K562 (cell line): ENCODE results near the gene NPC1. TPM values are rescaled to one million over a fixed set of nuclear protein-coding genes. Genes with fewer than 3 reads are reported as not detected.
"Not testable (repeated sequence)": the region's sequence is repeated elsewhere in the genome, so short reads cannot be mapped to it uniquely, and the experiment has no call there.

Source experiments
- ATAC-seq: fragments of 200-7000 bp; cut with Tn5 transposase; 3 replicates; pipeline ENCODE4 v1.9.1; 2020; ENCODE audit warnings: moderate library complexity
- BruUV-seq: library from RNA; stranded (reverse); fragments of 400-500 nt; replicated peaks from 2 replicates; lab custom pipeline; 2021; lab: Mats Ljungman, UMichigan
- CTCF ChIA-PET: fragments of 300-600 bp; formaldehyde crosslinking; extraction: SDS; loops from one replicate; lab custom pipeline; 2021; ENCODE audit warnings: low intra/inter-chr PET ratio; lab: Yijun Ruan, JAX
- POLR2A ChIA-PET: fragments of 300-600, 350-650 bp; sonication (Branson Sonifier 250); formaldehyde crosslinking; extraction: SDS; loops from one replicate; lab custom pipeline; 2021; ENCODE audit warnings: antibody characterized with exemption, inconsistent platforms; lab: Yijun Ruan, JAX
- DNase-seq, 4 experiments: peaks; one replicate each; pipeline versions ENCODE4 v3.0.0 to v3.0.0-alpha.2; 2011 to 2018; ENCODE audit warnings: low spot score in 3 of 4, mixed read lengths in 3 of 4; ENCODE audit errors: extremely low read depth in 1 of 4
- FAIRE-seq: peaks from 2 replicates; lab custom pipeline; 2011; peaks lifted over from hg19 to GRCh38; lab: Jason Lieb, UNC
- H2AFZ ChIP-seq: 2 replicates; pipeline ENCODE4 v1.6.0; 2011; ENCODE audit warnings: low read depth, low read length, control low read depth, inconsistent platforms
- H3K27ac ChIP-seq: fragments of 200-600 bp; 3 replicates; pipeline ENCODE4 v1.8.0; 2011; ENCODE audit warnings: low read depth, mild to moderate bottlenecking, control low read depth, inconsistent platforms, low read length, moderate library complexity, mixed read lengths; ENCODE audit errors: extremely low read depth
- H3K27me3 ChIP-seq, 2 experiments: fragments of 300-600 bp in 1 of 2; 2 replicates in 1 of 2; 3 replicates in 1 of 2; pipeline versions ENCODE4 v1.6.0 to v1.8.0; 2011; ENCODE audit warnings: inconsistent platforms in 2 of 2, low read length in 2 of 2, mild to moderate bottlenecking in 1 of 2, mixed read lengths in 1 of 2, moderate library complexity in 1 of 2; ENCODE audit not compliant: control insufficient read depth in 2 of 2, insufficient read depth in 2 of 2
- H3K36me3 ChIP-seq: fragments of 300-600 bp; 3 replicates; pipeline ENCODE4 v1.8.0; 2011; ENCODE audit warnings: mild to moderate bottlenecking, low read length, inconsistent platforms; ENCODE audit not compliant: control insufficient read depth, insufficient read depth
- H3K4me1 ChIP-seq, 2 experiments: fragments of 200-600 bp in 1 of 2; replicated peaks in 1 of 2; 2 replicates in 1 of 2; 3 replicates in 1 of 2; pipeline versions ENCODE4 v1.5.1 to v1.8.0; 2011; ENCODE audit warnings: inconsistent platforms in 2 of 2, low read length in 2 of 2, mild to moderate bottlenecking in 1 of 2, mixed read lengths in 1 of 2, moderate library complexity in 1 of 2; ENCODE audit not compliant: control insufficient read depth in 2 of 2, insufficient read depth in 2 of 2
- H3K4me2 ChIP-seq: 2 replicates; pipeline ENCODE4 v1.6.1; 2011; ENCODE audit warnings: low read length, control low read depth, inconsistent platforms, mixed read lengths; ENCODE audit not compliant: insufficient read depth
- H3K4me3 ChIP-seq: fragments of 200-600 bp; sonication (generic), shearing (Covaris generic); 2 replicates; pipeline ENCODE4 v1.5.1; 2016; ENCODE audit warnings: control low read depth, inconsistent platforms
- H3K79me2 ChIP-seq: fragments of 200-600 bp; 3 replicates; pipeline ENCODE4 v1.8.0; 2011; ENCODE audit warnings: low read length, inconsistent platforms; ENCODE audit not compliant: control insufficient read depth, insufficient read depth
- H3K9ac ChIP-seq, 2 experiments: 2 replicates each; pipeline versions ENCODE4 v1.6.0 to v1.6.1; 2011; ENCODE audit warnings: low read depth in 2 of 2, low read length in 2 of 2, control low read depth in 1 of 2, inconsistent platforms in 1 of 2, mild to moderate bottlenecking in 1 of 2, mixed read lengths in 1 of 2; ENCODE audit not compliant: insufficient read depth in 1 of 2
- H3K9me1 ChIP-seq: one replicate; pipeline ENCODE4 v1.6.0; 2011; ENCODE audit warnings: inconsistent platforms, mild to moderate bottlenecking, low read length, moderate library complexity; ENCODE audit not compliant: control insufficient read depth, insufficient read depth
- H3K9me3 ChIP-seq: replicated peaks from 2 replicates; pipeline ENCODE4 v1.5.1; 2011; ENCODE audit warnings: low read depth, low read length, inconsistent platforms; ENCODE audit not compliant: control insufficient read depth, insufficient read depth
- H4K20me1 ChIP-seq: replicated peaks from 2 replicates; pipeline ENCODE4 v1.6.1; 2011; ENCODE audit warnings: low read length, inconsistent platforms, mixed read lengths; ENCODE audit not compliant: control insufficient read depth, insufficient read depth
- L3MBTL2 ChIP-seq: fragments of 450-650 bp; IDR thresholded peaks from 2 replicates; pipeline ENCODE4 v1.6.1; 2016; ENCODE audit warnings: mild to moderate bottlenecking, moderate library complexity
- REST ChIP-seq, 2 experiments: fragments of 450-650 bp; formaldehyde crosslinking in 1 of 2; IDR thresholded peaks; 2 replicates each; pipeline versions ENCODE4 v1.4.0 to v1.6.1; 2014 to 2020; ENCODE audit warnings: mild to moderate bottlenecking in 2 of 2, borderline replicate concordance in 1 of 2, low read depth in 1 of 2
- STAT5B ChIP-seq: fragments of 250-450 bp; sonication (Bioruptor Pico); IDR thresholded peaks from 2 replicates; pipeline ENCODE4 v1.8.0; 2021; ENCODE audit warnings: mild to moderate bottlenecking, inconsistent platforms
- TBL1XR1 ChIP-seq, 2 experiments: IDR thresholded peaks; 2 replicates each; pipeline ENCODE4 v1.6.1; 2012; ENCODE audit warnings: improper control_type of control experiment in 2 of 2, low read length in 2 of 2, mild to moderate bottlenecking in 1 of 2
- TGIF2 ChIP-seq: sonication (generic); formaldehyde crosslinking; IDR thresholded peaks from 2 replicates; pipeline ENCODE4 v1.8.1; 2022; ENCODE audit warnings: mild to moderate bottlenecking, missing genetic modification reagents, moderate library complexity
- WGBS: fragments of 100-300 bp; shearing (Covaris generic); methylation state at CpG from one replicate; pipeline ENCODE4 v1.1.6; 2016; ENCODE audit warnings: low coverage, mixed read lengths; ENCODE audit not compliant: insufficient coverage; ENCODE audit errors: missing lambda C conversion rate; 5-methylcytosine and 5-hydroxymethylcytosine counted together
- in situ Hi-C: fragments of 300-500 bp; cut with MboI; formaldehyde crosslinking; loops from 4 replicates; pipeline ENCODE4 v1.15.0; 2018; ENCODE audit warnings: inconsistent platforms, mixed read lengths
- intact Hi-C: fragments of 100-400 bp; cut with micrococcal nuclease; formaldehyde crosslinking; loops from 2 replicates; pipeline ENCODE4 v1.14.2; 2022
- polyA plus RNA-seq, 8 experiments: library from polyadenylated mRNA; depleted of rRNA in 4 of 8; stranded (reverse) in 5 of 8; unstranded in 3 of 8; fragments of >200 nt; fragmentation: Nextera tagmentation in 2 of 8; fragmentation: Illumina TruSeq in 1 of 8; extraction: Ambion mirVana in 2 of 8; extraction: Trizol in 1 of 8; gene quantifications; 2 replicates each; pipeline versions ENCODE4 v1.2.1 to v1.2.3, GENCODE V29; 2011 to 2014; ENCODE audit warnings: inconsistent platforms in 1 of 8, missing spikeins in 1 of 8
- total RNA-seq, 7 experiments: library from RNA; depleted of rRNA in 6 of 7; stranded (reverse); fragments of >200 nt in 6 of 7; fragmentation: Illumina TruSeq in 2 of 7; extraction: Trizol in 2 of 7; gene quantifications; 2 replicates each; pipeline versions ENCODE4 v1.2.1 to v1.2.3, GENCODE V29; 2011 to 2021; ENCODE audit warnings: low replicate concordance in 1 of 7

Gene NPC1
- total and polyA plus RNA-seq, 9 of the 15 experiments (the other 6 are each of a cell fraction or from before 2014, with no cell fraction given), result 17.1 to 45.9 (median 27.6) TPM

GRCh38 chr18:23560186-23560585 is 26.1 kb downstream of the NPC1 start (continued):
- TF ChIP-seq REST (IDR thresholded peaks at IDR 0.05; ENCODE audit: borderline replicate concordance), result no peak
- no peak for TF ChIP-seq REST (CRISPR knock-in tag; IDR thresholded peaks at IDR 0.05; ENCODE audit: low read depth)
- no peak for TF ChIP-seq TGIF2 (CRISPR knock-in tag)
- no peak for TF ChIP-seq STAT5B (CRISPR knock-in tag)
- TF ChIP-seq L3MBTL2, result no peak
- no peak for TF ChIP-seq TBL1XR1 (IDR thresholded peaks at IDR 0.05; ENCODE audit: low read length in 2 of 2)
- TF ChIP-seq, all 486 proteins: peak for 0

- H3K79me2 ChIP-seq, in situ Hi-C loops, H3K9me3 ChIP-seq, CTCF ChIA-PET, ATAC-seq, H3K9me1 ChIP-seq, POLR2A ChIA-PET, BruUV-seq, H3K4me1 ChIP-seq, H4K20me1 ChIP-seq, DNase-seq, H3K4me3 ChIP-seq, FAIRE-seq, intact Hi-C loops, H3K9ac ChIP-seq, H3K27ac ChIP-seq, H3K27me3 ChIP-seq, H3K4me2 ChIP-seq, H2AFZ ChIP-seq: not testable (repeated sequence)
- H3K36me3 ChIP-seq, result peaks cover 84% of the 10 kb centered on the region
- WGBS, result 88% methylated on average over 8 of the region's 8 CpGs
Measured at GRCh38 chr18:23557511-23557910, 28.8 kb downstream of the NPC1 start.
